LNCAP (cell line): Measurements from ENCODE around the gene IL4I1.

Experiments
- CTCF ChIP-seq: fragments of 450-650 bp; IDR thresholded peaks from 2 replicates; pipeline ENCODE4 v1.5.1; 2017; ENCODE audit warnings: mild to moderate bottlenecking

The IL4I1 gene

DNA sequence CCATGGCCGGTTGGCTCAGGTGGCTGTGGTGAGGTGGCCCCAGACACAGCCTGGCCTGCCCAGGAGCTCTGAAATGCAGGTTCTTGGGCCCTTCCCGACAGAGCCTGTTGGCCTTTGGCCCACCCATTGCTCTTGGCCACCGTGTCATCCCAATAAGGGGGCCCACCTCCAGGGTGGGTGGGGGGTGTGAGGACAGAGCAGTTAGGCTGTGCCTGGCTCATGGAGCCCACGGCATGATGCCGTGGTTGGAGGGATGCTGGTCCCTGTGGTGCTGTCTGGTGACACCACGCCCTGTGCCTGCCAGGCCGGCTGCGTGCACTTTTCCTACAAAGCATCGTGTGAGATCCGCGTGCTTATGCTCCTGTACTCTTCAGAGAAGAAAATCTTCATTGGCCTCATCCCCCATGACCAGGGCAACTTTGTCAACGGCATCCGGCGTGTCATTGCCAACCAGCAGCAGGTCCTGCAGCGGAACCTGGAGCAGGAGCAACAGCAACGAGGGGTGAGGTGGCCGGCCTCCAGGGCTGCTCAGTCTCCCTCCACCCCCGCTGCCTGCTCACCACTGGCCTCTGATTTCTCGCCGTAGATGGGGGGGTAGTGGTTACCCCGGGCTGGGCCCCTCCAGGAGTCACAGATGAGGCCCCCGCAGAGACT is 36.9 kb downstream of the IL4I1 start:
- no peak for TF ChIP-seq CTCF

DNA sequence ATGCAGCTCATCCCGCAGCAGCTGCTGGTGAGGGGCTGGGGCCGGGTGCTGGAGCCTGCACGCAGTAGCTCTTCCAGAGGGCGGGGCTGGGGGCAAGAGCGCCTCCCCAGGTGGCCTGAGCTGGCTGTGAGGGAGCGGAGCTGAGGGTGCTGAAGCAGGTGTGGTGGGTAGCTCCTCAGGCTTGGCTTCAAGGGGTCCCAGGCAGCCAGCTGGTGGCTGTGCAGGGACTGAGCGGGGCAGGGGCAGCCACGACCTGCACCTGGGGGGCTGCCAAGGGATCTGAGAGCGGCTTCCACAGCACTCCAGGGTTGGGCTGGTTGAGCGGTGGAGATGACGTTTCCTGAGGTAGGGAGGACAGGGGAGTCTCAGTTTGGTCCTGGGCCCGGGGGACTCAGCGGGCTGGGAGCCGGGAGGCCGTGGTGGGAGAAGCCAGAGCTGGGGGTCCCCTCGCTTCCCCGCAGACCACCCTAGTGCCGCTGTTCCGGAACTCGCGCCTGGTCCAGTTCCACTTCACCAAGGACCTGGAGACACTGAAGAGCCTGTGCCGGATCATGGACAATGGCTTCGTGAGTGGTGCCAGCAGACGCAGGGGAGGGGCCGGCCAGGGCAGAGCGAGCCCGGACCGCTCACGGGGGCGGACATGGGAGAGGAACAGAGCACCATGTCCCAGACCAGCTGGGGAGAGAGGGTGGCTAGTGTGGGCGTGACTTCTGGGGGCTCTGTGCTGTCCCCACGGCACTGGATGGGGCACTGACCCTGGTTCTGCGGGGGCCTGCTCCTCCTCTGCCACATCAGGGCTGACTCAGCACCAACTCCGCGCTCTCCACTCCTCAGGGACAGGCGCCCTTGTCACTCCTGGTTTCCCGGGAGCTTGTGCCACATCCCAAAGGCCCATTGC is 38.4 kb downstream of the IL4I1 start:
- no peak for TF ChIP-seq CTCF

DNA sequence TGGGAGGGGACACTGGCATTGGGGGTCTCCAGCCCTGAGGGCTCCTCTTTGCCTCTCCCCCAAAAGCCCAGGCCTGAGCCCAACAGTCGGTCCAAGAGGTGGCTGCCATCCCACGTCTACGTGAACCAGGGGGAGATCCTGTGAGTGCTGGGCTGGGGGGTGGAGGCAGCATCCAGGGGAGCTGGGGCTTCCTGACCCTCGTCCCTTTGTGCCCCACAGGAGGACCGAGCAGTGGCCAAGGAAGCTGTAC is 38.9 kb downstream of the IL4I1 start:
- TF ChIP-seq CTCF = no peak

- TF ChIP-seq CTCF = no peak
These were observed 39.4 kb downstream of the IL4I1 start for GRCh38 chr19:49857061-49857837.

GRCh38 chr19:49856574-49857021 is 40.1 kb downstream of the IL4I1 start:
- TF ChIP-seq CTCF = no peak

DNA sequence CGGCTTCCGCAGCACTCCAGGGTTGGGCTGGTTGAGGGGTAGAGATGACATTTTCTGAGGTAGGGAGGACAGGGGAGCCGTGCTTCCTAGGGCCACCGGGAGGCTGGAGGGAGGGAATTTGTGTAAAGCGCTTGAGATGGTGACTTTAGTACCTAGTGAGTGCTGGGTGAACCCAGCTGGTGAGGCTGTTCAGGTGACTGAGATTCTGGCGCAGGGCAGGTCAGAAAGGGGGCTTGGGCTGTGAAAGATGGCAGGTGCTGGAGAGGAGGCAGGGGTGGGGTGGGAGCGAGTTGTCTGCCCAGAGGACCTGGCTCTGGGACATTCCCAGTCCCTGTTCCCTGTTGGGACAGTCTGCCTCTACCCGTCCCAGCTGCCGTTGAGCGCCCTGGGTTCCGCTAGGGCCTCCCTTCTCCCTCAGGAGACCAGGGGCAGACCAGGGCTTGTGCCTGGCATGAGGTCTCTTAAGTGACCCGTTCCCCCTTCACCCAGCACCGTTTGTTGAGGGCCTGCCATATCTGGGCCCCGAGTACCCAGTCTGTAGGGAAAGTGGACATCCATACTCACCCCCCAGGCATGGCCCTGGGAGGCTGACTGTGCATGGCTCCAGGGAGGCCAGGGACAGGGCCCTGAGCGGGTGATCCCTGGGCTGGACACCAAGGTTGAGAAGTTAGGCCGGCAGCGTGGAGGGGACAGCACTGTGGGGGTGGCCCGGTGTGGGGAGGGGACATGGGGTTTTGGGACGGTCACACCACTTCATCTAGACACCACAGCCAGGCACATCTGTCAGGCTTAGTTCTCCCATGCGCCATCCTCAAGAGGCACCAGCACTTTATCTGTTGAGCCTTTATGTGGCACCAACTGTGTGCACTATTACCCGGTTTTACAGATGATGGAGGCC is 40.8 kb downstream of the IL4I1 start:
- TF ChIP-seq CTCF = no peak

GRCh38 chr19:49855277-49855675 is 41.4 kb downstream of the IL4I1 start:
- no peak for TF ChIP-seq CTCF
